UCSD-AML1 (cell line): ENCODE data around the gene PTPN5.
"Not testable (repeated sequence)": the region's sequence is repeated elsewhere in the genome, so short reads cannot be mapped to it uniquely, and the experiment has no call there.

ENCODE experiments used
- DNase-seq: peaks from one replicate; lab custom pipeline; 2025; ENCODE audit not compliant: unreplicated experiment; lab: John Stamatoyannopoulos, UW

The PTPN5 gene

DNA sequence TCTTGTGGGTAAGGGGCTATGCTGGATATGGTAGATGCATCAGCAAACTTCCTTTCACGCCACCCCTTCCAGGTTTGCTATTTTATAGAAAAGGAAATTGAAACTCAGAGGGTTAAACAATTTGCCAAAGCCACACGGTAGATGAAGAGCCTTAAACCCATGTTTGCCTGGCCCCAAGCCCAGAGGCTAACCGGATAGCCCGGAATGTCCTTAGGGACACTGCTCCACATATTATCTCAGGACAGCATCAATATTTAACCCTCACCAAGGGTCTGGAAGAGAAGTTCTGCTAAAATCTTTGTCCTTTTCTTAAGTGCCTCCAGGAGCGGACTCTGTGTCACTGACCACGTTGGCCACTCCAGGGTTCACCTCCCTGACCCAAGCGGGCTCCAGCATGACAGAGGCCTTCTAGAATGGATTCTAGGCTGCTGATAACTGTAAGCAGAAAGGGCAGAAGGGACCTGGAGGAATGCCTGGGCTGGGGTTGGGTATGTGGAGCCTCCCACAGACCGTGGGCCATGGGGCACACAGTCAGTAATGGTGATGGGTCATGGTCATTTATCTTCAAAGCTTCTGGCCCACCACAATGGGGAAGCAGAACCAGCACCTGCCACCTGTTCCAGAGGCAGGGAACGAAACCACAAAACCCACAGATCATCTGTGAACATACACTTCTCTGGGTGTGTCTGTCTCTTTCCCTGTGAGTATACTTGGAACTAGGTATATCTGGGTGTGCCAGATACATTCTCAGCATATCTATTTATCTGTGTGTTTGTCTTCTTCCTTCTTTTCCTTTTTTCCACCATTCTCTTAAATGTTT lies 98.4 kb downstream of the PTPN5 start:
- DNase-seq, result no peak

GRCh38 chr11:18691467-18692140 lies 100.0 kb downstream of the PTPN5 start:
- not testable (repeated sequence) for DNase-seq

GRCh38 chr11:18684267-18684666 lies 107.3 kb downstream of the PTPN5 start:
- DNase-seq, result no peak

GRCh38 chr11:18682466-18682865 lies 109.1 kb downstream of the PTPN5 start:
- no peak for DNase-seq

- DNase-seq, result not testable (repeated sequence)
Observed at GRCh38 chr11:18681949-18682348, 109.6 kb downstream of the PTPN5 start.
